Measurements from ENCODE around the gene SH2D7.
A peak's percentile ranks its signal among the peaks of the same experiment; 100 is the strongest.

SH2D7 gene

DNA sequence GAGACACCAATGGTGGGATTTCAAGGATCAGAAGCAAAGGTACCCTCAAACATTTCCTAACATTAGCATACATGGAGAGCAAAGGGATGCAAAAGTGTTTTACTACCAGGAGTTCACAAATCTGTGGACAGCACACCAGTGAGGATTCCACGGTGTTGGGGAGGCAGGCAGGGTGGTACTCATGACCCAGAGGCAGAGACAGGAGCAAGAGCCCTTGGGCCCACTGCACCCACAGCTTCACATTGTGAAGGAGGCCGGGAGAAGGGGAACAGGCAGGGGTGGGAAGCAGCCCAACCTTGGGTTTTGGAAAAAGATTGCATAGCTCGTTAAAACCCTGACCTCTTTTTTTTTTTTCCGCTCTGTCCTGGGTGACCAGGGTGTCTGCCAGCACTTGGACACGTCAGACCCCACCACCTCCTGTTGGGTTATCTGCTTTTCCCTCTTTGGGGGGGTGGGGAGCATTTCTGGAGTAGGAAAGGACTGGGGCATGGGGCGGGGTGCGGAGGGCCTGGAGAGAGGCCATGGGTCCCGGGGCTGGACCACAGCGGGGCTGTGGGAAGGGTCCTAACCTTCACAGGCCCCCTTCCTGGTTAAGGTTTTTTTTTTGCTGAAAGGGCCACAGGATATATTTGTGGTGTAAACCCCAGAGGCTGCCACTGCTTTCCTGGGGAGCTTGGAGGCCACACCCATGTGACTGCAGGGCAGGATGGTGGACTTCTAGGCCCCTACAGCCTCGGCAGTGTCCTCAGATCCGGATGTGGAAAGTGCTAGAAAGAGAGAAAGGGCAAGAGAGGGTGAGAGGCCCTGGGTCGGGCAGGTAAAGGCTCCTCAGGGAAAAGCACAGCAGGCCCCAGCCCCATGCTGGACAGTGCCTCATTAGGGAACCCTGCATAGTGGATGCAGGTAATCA is 12.5 kb downstream of the SH2D7 start:
- no peak for DNase-seq

DNA sequence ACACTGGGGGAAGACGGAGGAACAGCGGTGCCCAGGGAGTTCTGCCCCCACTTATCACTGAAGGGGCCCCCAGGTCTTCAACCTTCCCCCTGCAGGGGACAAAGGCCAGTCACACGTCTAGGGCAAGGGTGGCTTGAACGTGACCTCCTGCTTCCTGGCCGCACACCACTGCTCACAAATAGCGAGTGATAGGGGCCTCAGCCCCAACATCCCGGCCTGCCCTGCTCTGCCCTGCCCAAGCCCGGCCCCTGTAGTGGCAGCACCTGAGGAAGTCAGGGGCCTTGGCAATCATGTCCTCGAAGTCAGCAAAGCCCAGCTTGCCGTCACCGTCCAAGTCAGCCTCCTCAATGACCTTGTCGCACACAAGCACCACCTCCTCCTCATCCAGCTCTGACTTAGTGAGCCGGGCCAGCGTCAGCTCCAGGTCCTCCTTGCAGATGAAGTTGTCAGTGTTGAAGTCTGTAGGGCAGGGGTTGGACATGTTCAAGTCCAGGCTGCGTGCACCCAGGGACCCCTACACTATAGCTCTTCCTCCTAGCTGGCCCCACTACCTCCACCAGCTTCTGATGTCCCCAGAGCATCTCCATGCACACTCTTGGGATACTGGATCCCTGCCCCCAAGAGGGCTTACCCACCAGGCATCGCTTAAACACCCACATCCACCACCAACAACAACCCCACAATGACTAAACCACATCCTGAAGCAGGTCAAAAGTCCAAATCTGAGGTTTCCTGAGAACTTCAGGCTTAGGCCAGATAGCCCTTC is 13.3 kb downstream of the SH2D7 start:
- no peak for DNase-seq

DNA sequence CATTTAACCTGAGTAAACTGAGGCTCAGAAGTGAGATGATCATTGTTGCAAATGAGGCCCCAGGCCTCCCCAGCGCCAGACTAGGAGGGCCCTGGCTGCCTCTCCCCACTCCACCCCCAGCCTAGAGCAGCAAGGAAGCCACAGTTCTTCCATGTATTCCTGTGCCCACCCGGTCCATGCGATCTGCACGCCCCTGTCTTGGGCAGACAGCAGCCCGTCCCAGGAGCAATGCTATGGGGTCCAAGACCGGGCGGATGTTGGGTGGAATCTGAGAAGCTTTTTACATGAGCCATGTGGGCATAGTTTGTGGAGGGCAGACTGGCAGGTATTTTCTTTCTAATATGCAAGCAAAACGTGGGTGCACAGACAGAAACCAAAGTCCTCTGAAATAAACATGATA is 15.1 kb downstream of the SH2D7 start:
- DNase-seq = no peak

DNA sequence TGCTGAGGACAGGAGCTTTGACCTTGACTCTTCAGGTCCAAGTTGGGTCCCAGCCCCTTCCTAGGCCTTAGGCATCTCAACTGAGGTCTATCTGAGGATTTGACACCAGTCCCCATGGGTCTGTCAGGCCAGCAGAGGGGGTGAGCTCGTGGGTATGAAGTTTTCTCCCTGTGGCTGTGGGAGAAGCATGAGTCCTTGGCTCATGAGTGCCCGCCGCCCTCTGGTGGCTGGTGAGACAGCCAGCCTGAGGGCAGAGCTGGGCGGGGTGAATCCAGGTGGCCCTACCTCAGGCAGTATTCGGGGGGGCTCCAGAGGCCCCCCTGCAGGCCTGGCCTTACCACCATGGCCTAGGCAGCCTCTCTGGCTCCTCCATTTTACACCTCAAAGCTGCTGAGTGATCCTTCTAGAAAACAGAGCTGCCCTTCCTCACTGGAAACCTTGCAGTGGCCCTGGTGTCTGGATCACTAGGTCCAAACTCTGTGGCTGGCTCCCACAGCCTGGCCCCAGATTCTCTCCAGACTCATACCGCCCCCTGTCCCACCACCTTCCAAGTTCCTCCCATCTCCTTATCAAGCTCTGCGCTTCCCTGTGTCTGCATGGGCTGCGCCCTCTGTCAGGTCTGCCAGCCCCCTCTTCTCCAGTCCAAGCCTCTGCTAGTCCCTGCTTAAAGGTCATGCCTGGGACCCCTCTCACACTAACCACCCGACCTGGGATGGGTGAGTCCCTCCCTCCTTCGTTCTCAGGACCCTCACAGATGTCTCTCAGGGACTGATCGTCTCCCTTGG is 16.1 kb downstream of the SH2D7 start:
- peak; percentile 88 for DNase-seq

DNA sequence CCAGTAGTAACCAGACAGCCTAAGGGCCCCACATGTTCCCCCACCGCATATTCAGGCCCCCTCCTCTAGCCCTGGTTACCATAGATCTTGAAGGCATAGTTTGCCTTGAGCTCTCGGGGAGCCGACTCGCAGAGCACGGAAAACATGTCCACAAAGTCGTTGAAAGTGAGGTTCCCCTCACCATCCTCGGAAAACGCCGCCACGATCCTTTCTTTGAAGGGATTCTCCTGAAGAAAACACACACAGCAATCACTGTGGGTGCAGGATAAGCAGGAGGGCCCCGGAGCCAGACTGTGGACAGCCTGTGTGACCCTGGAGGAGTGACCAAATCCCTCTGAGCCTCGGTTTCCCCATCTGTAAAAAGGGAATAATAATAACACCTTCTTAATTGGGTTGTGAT is 16.8 kb downstream of the SH2D7 start:
- no peak for DNase-seq

DNA sequence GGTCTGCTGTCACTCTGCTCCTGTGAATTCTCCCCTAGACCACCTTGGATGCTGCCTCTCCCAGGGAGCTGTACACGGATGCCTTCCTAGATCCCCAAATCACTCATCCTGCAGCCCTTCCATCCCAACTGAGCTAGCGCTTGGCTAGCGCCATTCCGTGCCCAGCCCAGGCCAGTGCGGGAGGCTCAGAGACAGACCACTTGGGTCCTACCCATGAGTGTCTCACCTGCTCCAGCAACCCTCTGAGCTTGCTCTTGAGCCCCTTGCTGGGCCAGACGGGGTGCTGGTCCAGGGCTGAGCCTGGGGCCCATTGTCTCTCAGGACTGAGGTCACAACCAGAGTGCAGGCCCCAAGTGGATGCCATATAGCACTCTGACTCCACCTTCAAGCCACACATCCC is 17.7 kb downstream of the SH2D7 start:
- no peak for DNase-seq

DNA sequence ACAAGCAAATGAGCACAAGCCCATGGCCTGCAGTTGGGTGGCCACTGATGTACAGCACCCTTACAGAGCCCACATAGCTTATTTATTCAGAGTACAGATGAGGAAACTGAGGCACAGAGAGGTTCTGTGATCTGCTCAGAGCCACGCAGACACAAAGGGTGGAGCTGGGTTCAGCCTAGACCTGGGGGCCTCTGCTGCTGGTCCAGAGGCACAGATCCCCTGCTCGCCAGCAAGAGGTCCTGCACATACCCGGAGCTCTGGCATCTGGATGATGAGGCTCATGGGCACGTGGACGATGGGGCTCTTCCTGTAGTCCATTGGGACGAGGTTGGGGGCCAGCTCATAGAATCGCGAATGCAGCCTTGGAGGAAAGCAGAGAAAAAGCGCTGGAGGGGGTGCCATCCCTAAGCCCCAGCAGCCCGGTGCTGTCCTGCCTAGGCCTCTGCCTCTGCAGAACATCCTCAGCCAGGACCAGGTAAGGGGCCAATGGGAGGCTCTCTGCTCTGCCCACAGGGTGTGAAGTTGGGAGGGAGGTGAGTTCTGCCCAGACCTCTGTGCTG is 18.6 kb downstream of the SH2D7 start:
- DNase-seq = no peak

DNA sequence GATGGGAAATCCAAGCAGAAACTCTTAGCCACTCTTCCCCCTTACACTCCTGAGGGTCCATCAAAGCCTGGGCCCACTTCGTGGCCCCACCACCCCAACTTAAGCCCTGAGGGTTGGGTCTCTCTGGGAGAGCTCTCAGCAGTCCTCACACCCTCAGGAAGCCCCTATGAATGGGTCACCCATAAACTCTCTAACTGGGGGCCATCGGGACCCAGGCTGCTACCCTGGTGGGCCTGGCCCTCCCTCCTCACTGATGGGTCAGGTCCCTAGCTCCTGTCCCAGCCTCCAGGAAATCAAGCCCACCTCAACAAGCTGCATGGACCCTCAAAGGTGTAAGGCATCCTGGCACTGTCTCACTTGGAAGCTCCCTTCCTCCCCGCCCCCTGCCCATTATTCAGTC is 19.4 kb downstream of the SH2D7 start:
- DNase-seq = no peak

DNA sequence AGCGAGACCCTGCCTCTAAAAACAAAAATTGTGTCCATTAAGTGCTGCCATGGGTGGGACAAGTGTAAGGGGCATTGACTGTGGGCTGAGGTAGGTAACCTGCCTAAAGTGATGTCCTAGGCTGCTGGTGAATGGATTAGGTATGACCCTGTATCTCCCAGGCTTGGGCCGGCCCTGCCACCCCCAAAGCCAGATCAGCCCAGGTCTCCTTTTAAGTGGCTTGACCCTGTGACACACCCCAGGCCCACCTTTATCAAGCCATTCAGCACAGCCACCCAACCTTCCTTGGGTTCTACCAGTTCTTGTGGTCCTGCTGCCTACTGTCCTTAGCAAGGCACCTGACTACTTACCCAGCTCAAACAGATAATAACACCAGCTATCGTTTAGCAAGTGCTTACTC is 20.2 kb downstream of the SH2D7 start:
- DNase-seq = no peak

DNA sequence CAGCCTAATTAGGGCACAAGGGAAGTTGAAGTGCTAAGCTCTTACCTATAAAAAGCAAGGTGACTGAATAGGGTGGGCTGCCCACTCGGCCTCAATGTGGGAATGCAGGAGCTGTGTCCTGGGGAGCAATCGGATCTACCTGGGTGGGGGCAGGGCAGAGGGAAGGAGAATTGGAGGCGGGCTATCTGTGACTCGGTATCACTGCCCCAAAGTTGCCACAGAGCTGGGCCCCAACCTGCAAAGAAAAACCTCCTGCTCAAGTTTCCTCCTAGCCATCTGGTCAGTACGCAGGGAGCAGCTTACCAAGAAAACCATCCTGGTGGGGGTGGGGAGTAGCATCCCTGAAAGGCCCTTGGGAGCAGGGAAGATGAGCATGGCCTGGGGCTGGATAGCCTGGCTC is 28.2 kb downstream of the SH2D7 start:
- DNase-seq = no peak

DNA sequence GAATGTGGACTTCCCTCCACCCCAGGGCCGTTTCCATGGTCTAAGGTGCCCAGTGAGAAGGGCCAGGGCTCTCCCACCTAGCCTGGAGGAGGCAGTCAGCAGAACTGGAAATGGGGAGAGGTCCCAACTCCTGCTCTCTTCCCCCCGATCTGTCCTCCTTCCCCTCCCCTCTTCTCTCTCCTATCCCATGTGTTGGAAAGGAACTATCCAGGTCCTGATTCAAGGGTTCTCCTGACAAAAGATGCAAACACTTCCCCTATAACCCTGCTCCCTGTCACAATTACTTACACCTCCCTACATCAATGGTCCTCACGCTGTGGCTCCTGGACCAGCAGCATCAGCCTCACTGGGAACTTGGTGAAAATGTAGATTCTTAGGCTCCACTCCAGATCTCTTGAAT is 32.9 kb downstream of the SH2D7 start:
- no peak for DNase-seq

DNA sequence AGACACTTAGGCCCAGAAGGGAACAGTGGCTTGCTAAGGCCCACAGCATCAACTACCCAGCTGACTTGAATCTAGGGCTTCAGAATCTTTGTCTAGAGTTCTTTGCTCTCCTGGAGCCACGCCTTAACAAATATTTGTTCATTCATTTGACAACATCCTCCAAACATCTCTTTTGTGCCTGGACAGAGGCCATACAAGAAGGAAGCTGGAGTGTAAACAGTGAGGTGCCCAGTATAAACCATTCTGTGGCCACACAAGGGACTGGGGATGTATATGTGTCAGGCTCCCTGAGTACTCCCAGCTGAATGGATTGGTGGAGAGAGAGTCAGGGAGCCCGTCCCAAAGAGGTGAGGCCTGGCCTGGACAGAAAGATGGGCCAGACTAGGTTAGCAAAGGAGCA is 35.5 kb downstream of the SH2D7 start:
- no peak for DNase-seq

DNA sequence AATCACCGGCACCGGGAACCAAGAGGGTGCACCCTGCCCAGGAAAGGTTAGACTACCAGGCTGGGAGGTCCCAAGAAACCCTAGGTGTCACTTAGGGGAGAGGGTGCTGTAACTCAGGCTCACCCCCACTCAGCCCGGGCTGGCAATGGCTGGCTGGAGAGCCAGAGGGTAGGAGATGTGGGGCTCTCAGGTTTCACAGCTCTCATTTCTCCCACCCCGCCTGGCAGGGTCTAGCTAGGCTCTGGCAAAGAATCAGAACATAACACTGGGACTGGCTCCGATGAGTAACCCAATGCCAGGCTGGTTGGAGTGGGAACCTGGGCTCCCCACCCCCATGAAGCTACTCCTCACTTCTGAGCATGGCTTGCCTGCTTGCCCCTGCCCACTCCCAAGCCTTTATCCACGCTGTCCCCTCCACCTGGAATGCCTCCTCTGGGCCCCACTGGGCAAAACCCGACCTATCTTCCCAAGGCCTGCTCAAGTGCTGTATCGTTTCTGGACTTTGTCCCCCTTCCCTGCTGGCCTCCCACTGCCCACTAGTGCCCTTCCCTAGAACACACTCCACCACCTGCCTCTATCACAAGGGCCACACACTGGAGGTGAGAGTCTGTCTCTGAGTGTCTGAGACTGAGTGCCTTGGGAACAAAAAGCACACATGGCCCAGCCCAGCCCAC is 36.9 kb downstream of the SH2D7 start:
- no peak for DNase-seq

DNA sequence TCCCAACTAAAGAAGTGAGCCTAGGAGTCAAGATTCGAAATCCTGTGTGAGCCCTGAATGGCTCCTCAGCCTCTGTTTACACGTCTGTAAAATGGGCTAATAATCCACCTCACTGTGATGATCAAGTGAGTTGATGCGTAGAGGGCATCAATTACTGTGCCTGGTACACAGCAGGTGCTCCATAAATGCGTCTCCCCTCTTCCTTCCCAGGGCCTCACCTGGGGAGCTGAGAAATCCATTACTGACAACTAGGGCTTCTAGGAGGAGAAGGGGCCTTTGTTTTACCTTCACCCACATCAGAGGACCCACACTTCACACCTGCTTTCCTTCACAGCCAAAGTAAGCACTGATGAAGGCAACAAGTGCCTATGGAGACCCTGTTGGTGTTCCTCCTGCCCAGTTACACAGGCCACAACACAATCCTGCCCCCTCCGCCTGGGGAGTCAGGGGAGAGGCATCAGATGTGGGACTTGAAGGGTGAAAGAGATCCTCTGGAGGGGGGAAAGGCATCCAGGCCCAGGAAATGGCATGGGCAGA is 37.5 kb downstream of the SH2D7 start:
- no peak for DNase-seq

DNA sequence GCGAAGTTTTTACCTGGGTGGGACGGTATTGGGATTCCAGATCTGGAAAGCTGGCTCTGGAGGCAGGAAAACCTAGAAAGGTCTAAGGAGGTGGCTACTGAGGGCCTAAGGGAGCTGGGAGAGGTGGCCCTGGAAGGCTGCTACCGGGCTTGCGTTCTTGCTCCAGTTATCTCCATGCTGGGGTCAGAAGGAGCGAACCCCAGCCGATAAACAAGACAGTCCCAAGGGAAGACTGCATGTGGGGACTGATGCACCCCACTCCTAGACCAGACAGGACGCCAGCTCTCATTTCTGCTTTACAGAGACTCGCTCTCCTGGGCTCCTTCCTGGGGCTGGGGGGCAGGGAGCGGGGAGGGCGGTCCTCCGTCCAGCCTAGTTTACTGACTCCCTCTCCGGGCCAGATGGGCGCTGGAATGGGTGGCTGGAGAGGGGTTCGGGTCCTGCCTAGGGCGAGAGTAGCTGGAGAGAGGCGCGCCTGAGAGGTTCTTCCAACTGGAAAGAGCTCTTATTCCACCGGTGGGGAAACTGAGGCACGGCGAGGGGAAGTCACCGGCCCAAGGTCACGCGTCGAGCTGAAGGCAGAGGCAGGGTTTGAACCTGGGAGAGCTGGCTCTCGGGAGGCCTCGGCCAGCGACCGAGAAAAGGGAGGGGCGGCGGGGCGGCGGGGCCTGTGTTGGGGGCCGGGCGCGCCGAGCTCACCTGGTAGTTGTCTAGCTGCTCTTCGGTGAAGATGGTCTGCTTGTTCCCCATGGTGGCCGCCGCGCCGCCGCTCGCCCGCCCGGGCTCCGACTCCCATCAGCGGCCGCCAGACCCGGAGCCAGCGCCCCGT is 38.3 kb downstream of the SH2D7 start:
- no peak for DNase-seq

DNA sequence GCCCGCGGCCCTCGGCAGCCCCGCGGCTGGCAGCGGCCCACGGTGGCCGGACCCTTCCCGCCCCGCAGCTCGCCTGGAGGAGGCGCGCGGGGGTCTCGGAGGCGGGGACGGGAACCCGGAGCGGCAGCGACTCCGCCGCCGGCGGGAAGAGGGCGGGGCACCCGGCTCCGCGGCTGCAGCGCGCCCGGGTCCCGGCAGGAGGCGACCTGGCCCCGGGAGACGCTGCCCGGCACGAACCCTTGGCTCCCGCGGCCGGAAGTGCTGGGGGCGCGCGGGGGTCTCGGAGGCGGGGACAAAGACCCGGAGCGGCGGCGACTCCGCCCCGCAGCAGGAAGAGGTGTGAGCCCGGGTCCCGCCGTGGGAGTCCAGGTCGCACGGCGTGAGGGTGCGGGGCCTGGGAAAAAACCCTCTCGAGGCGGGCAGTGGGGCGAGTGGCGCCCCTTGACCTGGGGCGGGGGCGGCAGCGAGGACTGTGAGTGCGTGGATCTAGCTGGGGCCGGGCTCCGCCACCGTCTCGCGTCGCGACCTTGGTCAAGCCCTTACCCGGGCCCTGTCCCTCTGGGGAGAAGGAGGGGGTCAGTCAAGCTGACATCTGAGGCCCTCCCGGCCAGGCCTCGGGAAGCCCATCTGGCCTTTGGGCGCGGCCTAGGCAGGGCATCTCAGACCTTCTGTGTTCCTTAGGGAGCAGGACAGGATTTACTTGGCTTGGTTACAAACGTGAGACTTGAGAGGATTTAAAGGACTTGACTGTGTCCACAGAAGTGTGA is 39.1 kb downstream of the SH2D7 start, which contains the start of gene CIB2:
TSS of gene CIB2 (minus strand) at position 151 of the 767 bp plus-strand sequence. CDS start 230 bp downstream, outside the sequence.
- peak; percentile 82 for DNase-seq

DNA sequence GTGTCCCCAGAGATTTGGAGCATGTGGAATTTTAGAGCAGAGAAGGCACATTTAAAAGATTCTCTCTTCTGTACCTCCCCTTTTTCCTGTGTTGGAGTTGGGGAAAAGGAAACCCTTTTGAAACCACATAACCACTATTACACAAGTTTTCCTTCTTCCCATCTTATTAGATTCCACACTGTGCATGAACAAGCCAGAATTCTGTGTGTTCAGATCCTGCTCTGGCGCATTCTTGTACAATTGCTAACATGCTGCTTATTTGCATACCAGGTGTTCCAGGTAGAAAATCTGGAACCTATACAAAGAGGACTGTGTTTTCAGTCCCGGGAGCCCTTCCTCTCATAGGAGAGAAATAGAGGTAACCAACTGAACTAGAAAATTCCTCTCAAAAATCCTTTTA is 41.4 kb downstream of the SH2D7 start:
- no peak for DNase-seq

DNA sequence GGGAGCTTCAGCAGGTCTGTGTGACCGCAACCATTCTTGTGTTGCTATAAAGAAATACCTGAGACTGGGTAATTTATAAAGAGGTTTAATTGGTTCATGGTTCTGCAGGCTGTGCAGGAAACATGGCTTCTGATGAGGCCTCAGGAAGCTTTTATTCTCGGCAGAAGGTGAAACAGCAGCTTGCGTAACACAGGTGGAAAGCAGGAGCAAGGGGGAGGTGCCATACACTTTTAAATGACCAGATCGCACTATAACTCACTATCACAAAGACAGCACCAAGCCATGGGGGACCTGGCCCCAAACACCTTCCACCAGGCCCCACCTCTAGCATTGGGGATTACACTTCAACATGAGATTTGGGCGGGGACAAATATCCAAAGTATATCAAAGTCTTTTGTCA is 47.2 kb downstream of the SH2D7 start:
- DNase-seq = no peak

DNA sequence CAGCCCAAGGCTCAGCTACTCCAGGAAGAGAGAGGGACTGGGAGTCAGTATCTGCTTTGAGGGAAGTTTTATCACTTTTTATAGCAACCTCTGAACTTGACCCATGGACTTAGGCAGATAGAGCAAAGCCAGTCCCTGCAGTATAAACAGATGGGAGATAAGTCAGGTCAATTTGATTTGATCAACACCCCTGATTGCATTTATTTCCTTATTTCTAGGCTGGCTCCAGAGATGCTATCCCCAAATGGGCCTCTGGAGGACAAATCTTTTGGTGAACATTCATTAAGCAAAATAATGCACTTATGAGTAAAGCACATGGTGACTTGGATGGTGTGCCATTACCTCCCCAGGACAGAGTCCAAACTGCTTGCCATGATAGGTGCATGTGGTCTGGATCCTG is 47.9 kb downstream of the SH2D7 start:
- no peak for DNase-seq

DNA sequence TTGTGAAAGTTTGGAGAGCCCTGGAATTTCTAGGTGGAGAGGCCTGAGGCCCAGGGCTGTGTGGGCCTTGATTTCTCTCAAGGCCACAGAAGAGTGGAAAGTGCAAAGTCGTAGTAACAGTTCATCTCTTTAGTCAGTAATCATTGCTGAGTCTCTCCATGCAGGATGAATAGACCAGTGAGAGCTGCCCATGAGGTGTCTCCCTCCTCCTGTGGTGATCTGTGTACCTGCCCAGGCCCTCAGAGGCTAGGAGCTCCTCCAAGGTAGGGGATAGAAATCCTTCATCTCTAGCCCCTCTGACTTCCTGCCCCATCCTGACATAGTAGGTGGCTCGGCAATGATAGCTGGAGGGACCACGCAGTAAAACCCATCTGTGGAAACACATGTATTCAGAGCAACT is 50.0 kb downstream of the SH2D7 start:
- DNase-seq = no peak
